ENCODE data around the gene THRSP. TPM values are rescaled to one million over a fixed set of nuclear protein-coding genes. Genes with fewer than 3 reads are reported as not detected.

THRSP gene
- total and polyA plus RNA-seq, 2 of the 4 experiments (the other 2 are of a cell fraction): not detected

DNA sequence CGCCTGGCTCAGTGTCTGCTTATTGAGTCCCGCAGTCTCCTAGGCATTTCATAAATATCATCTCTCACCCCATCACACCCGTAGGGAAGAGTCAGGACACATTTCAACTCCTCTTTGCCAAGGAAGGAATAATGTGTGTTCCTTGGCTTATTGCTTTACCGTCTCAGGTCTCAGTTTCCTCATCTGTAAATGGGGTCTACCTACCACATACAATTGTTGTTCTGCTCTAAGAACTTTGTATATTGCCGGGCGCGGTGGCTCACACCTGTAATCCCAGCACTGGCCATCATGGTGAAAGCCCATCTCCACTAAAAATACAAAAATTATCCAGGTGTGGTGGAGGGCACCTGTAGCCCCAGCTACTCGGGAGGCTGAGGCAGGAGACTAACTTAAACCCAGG, 3.1 kb upstream of the THRSP start:
- H3K79me1 ChIP-seq (ENCODE audit: low read depth in 1 of 2, low read length in 2 of 2): peaks cover 0 to 10% of the 10 kb centered on the region in 2 experiments; a peak in 2 of 4 replicates
- no peak overlapping the region for H3K27ac ChIP-seq (ENCODE audit: insufficient read depth, low read length)
- dilution Hi-C loops (cut with HindIII; ENCODE audit: low sequenced_read_pairs, unreplicated experiment) (no loop called here), intact Hi-C loops (cut with micrococcal nuclease) (no loop called here), in situ Hi-C loops (cut with MboI; ENCODE audit: low sequenced_read_pairs) (no loop called here)
- no peak overlapping the region for H2BK20ac ChIP-seq (ENCODE audit: low read depth, low read length)
- no peak overlapping the region for H4K91ac ChIP-seq (ENCODE audit: insufficient read depth, low read depth, low read length)
- no peak overlapping the region for H2BK5ac ChIP-seq (ENCODE audit: low read depth, low read length, poor library complexity, severe bottlenecking)
- H3K27me3 ChIP-seq (ENCODE audit: control insufficient read depth, insufficient read depth, low read length): no peaks in the 10 kb centered on the region
- no peaks in the 10 kb centered on the region for H3K9me3 ChIP-seq (ENCODE audit: control insufficient read depth, insufficient read depth, low read length)
- no peak overlapping the region for H3K4me2 ChIP-seq (ENCODE audit: low read depth, low read length)
- no peak overlapping the region for H3K18ac ChIP-seq (ENCODE audit: low read depth, low read length)
- H2AK9ac ChIP-seq (replicated peaks; ENCODE audit: low read depth, low read length, poor library complexity): no peak overlapping the region
- H2AK5ac ChIP-seq (ENCODE audit: low read depth, low read length): no peak overlapping the region
- 100% methylated on average over 1 of the region's 8 CpGs; no CpG with 5 or more reads in 1 of the 2 experiments for WGBS, 2 experiments (ENCODE audit: extremely low coverage in 2 of 2, insufficient read length in 1 of 2)
- no peaks in the 10 kb centered on the region for H4K20me1 ChIP-seq (ENCODE audit: insufficient read depth, low read length)
- no peak overlapping the region for H3K56ac ChIP-seq (ENCODE audit: extremely low read depth, insufficient read depth, low read length)
- no peak overlapping the region for H2BK120ac ChIP-seq (ENCODE audit: low read depth, low read length)
- no peak overlapping the region for H3K14ac ChIP-seq (replicated peaks; ENCODE audit: low read depth, low read length)
- ChIA-PET CTCF (interaction anchor here (0.9 kb wide), 1 partner anchor 9 kb away, joined by 6 read pairs; no protein-coding TSS in a partner anchor), POLR2A (ENCODE audit: unreplicated experiment) (no interaction called here)
- peaks cover 5% of the 10 kb centered on the region; the same call in 1 of the 2 replicates for H3K9me1 ChIP-seq (ENCODE audit: insufficient read depth, low read length)
- H3K4me1 ChIP-seq (ENCODE audit: control insufficient read depth, insufficient read depth, low read length): no peaks in the 10 kb centered on the region; the same call in none of the 2 replicates
- no peaks in the 10 kb centered on the region for H3K36me3 ChIP-seq (ENCODE audit: control insufficient read depth, insufficient read depth, low read length)
- H3K23ac ChIP-seq (ENCODE audit: low read depth, low read length): no peak overlapping the region
- BruUV-seq (replicated peaks): no TSS peak
- H2AFZ ChIP-seq (replicated peaks; ENCODE audit: low read length, poor library complexity): no peak overlapping the region
- TF ChIP-seq RFX5 (IDR thresholded peaks at IDR 0.05; ENCODE audit: low read depth, low read length): no peak
- no peak for TF ChIP-seq SMC3 (IDR thresholded peaks at IDR 0.05; ENCODE audit: low read depth, low read length)
- no peak for TF ChIP-seq CHD1 (IDR thresholded peaks at IDR 0.05; ENCODE audit: low read depth, low read length)
- no peak for TF ChIP-seq BHLHE40 (IDR thresholded peaks at IDR 0.05; ENCODE audit: low read depth, low read length)
- TF ChIP-seq FOS (IDR thresholded peaks at IDR 0.05; ENCODE audit: low read depth, low read length): no peak
- no peak for TF ChIP-seq CEBPB (IDR thresholded peaks at IDR 0.05; ENCODE audit: low read depth, low read length)
- TF ChIP-seq, protein P1, sequence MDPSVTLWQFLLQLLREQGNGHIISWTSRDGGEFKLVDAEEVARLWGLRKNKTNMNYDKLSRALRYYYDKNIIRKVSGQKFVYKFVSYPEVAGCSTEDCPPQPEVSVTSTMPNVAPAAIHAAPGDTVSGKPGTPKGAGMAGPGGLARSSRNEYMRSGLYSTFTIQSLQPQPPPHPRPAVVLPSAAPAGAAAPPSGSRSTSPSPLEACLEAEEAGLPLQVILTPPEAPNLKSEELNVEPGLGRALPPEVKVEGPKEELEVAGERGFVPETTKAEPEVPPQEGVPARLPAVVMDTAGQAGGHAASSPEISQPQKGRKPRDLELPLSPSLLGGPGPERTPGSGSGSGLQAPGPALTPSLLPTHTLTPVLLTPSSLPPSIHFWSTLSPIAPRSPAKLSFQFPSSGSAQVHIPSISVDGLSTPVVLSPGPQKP (IDR thresholded peaks at IDR 0.05; ENCODE audit: borderline replicate concordance, low read depth, low read length): no peak
- TF ChIP-seq, protein P2, sequence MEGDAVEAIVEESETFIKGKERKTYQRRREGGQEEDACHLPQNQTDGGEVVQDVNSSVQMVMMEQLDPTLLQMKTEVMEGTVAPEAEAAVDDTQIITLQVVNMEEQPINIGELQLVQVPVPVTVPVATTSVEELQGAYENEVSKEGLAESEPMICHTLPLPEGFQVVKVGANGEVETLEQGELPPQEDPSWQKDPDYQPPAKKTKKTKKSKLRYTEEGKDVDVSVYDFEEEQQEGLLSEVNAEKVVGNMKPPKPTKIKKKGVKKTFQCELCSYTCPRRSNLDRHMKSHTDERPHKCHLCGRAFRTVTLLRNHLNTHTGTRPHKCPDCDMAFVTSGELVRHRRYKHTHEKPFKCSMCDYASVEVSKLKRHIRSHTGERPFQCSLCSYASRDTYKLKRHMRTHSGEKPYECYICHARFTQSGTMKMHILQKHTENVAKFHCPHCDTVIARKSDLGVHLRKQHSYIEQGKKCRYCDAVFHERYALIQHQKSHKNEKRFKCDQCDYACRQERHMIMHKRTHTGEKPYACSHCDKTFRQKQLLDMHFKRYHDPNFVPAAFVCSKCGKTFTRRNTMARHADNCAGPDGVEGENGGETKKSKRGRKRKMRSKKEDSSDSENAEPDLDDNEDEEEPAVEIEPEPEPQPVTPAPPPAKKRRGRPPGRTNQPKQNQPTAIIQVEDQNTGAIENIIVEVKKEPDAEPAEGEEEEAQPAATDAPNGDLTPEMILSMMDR (conservative IDR thresholded peaks at IDR 0.05; ENCODE audit: low read depth, low read length): no peak
- TF ChIP-seq, protein P3, sequence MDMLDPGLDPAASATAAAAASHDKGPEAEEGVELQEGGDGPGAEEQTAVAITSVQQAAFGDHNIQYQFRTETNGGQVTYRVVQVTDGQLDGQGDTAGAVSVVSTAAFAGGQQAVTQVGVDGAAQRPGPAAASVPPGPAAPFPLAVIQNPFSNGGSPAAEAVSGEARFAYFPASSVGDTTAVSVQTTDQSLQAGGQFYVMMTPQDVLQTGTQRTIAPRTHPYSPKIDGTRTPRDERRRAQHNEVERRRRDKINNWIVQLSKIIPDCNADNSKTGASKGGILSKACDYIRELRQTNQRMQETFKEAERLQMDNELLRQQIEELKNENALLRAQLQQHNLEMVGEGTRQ (IDR thresholded peaks at IDR 0.05; ENCODE audit: low read depth, low read length): no peak
- TF ChIP-seq RAD21 (IDR thresholded peaks at IDR 0.05; ENCODE audit: low read length): no peak
- no peak overlapping the region for H3K4me3 ChIP-seq (ENCODE audit: insufficient read depth, low read depth, low read length)
- H2BK15ac ChIP-seq (ENCODE audit: low read depth, low read length): no peak overlapping the region
- no peak overlapping the region for H3K9ac ChIP-seq (ENCODE audit: low read depth, low read length)
- DNase-seq: no peak
- H4K5ac ChIP-seq (ENCODE audit: low read depth, low read length): no peak overlapping the region
- no peak for ATAC-seq (ENCODE audit: low read depth)
- H4K8ac ChIP-seq (ENCODE audit: low read depth in 2 of 2, low read length in 2 of 2): no peak overlapping the region
- H3K4ac ChIP-seq (ENCODE audit: low read depth, low read length): no peak overlapping the region

Data from IMR-90 (cell line).